ENCODE measurements around the gene PPM1B.
"Not testable (repeated sequence)": the region's sequence is repeated elsewhere in the genome, so short reads cannot be mapped to it uniquely, and the experiment has no call there.

Gene PPM1B

GRCh38 chr2:44168681-44169154 is at the start of gene PPM1B:
Gene PPM1B, plus strand, starts transcription at chr2:44168875. Its CDS starts 32,325 bp downstream, at chr2:44201200.
- Histone ChIP-seq H3K9ac (ENCODE audit: low read depth in 1 of 2, low read length in 2 of 2) (peak within 1 kb of the TSS; percentile 71 to 95), H3K4me1 (ENCODE audit: control insufficient read depth in 1 of 2, insufficient read depth in 2 of 2, low read length in 2 of 2) (peaks cover 15 to 18% of the 10 kb centered on the region in 2 donors), H3K36me3 (ENCODE audit: control insufficient read depth in 1 of 2, insufficient read depth in 2 of 2, low read length in 2 of 2) (no peaks in the 10 kb centered on the region), H3K27me3 (ENCODE audit: control insufficient read depth in 1 of 2, insufficient read depth in 2 of 2, low read length in 2 of 2) (no peaks in the 10 kb centered on the region), H3K9me3 (ENCODE audit: control insufficient read depth in 1 of 2, low read length in 2 of 2) (no peaks in the 10 kb centered on the region), H3K27ac (ENCODE audit: low read depth, low read length) (peak within 1 kb of the TSS; percentile 92), H3K4me3 (ENCODE audit: low read depth in 1 of 2, low read length in 2 of 2) (peak within 1 kb of the TSS; percentile 83 to 90)

GRCh38 chr2:44119878-44120277 is 48.8 kb upstream of the PPM1B start:
- H3K27ac ChIP-seq (ENCODE audit: low read depth, low read length): no peak overlapping the region
- no peaks in the 10 kb centered on the region for H3K4me1 ChIP-seq (ENCODE audit: control insufficient read depth in 1 of 2, insufficient read depth in 2 of 2, low read length in 2 of 2)
- no peak overlapping the region for H3K9ac ChIP-seq (ENCODE audit: low read depth in 1 of 2, low read length in 2 of 2)
- H3K27me3 ChIP-seq (ENCODE audit: control insufficient read depth in 1 of 2, insufficient read depth in 2 of 2, low read length in 2 of 2): peaks cover 0 to 3% of the 10 kb centered on the region in 2 donors
- no peaks in the 10 kb centered on the region for H3K36me3 ChIP-seq (ENCODE audit: control insufficient read depth in 1 of 2, insufficient read depth in 2 of 2, low read length in 2 of 2)
- H3K4me3 ChIP-seq (ENCODE audit: low read depth in 1 of 2, low read length in 2 of 2): no peak overlapping the region
- no peaks in the 10 kb centered on the region for H3K9me3 ChIP-seq (ENCODE audit: control insufficient read depth in 1 of 2, low read length in 2 of 2)

GRCh38 chr2:44120428-44120827 is 48.2 kb upstream of the PPM1B start:
- no peaks in the 10 kb centered on the region for H3K36me3 ChIP-seq (ENCODE audit: control insufficient read depth in 1 of 2, insufficient read depth in 2 of 2, low read length in 2 of 2)
- peaks cover 0 to 3% of the 10 kb centered on the region in 2 donors for H3K27me3 ChIP-seq (ENCODE audit: control insufficient read depth in 1 of 2, insufficient read depth in 2 of 2, low read length in 2 of 2)
- H3K9me3 ChIP-seq (ENCODE audit: control insufficient read depth in 1 of 2, low read length in 2 of 2): no peaks in the 10 kb centered on the region
- no peak overlapping the region for H3K9ac ChIP-seq (ENCODE audit: low read depth in 1 of 2, low read length in 2 of 2)
- H3K27ac ChIP-seq (ENCODE audit: low read depth, low read length): no peak overlapping the region
- no peaks in the 10 kb centered on the region for H3K4me1 ChIP-seq (ENCODE audit: control insufficient read depth in 1 of 2, insufficient read depth in 2 of 2, low read length in 2 of 2)
- H3K4me3 ChIP-seq (ENCODE audit: low read depth in 1 of 2, low read length in 2 of 2): no peak overlapping the region

GRCh38 chr2:44121899-44122298 is 46.8 kb upstream of the PPM1B start:
- H3K9ac ChIP-seq (ENCODE audit: low read depth in 1 of 2, low read length in 2 of 2): no peak overlapping the region
- H3K9me3 ChIP-seq (ENCODE audit: control insufficient read depth in 1 of 2, low read length in 2 of 2): no peaks in the 10 kb centered on the region
- no peak overlapping the region for H3K27ac ChIP-seq (ENCODE audit: low read depth, low read length)
- H3K4me1 ChIP-seq (ENCODE audit: control insufficient read depth in 1 of 2, insufficient read depth in 2 of 2, low read length in 2 of 2): no peaks in the 10 kb centered on the region
- H3K27me3 ChIP-seq (ENCODE audit: control insufficient read depth in 1 of 2, insufficient read depth in 2 of 2, low read length in 2 of 2): peaks cover 0 to 3% of the 10 kb centered on the region in 2 donors
- no peaks in the 10 kb centered on the region for H3K36me3 ChIP-seq (ENCODE audit: control insufficient read depth in 1 of 2, insufficient read depth in 2 of 2, low read length in 2 of 2)
- H3K4me3 ChIP-seq (ENCODE audit: low read depth in 1 of 2, low read length in 2 of 2): no peak overlapping the region

- Histone ChIP-seq H3K36me3 (ENCODE audit: control insufficient read depth in 1 of 2, insufficient read depth in 2 of 2, low read length in 2 of 2) (no peaks in the 10 kb centered on the region), H3K27me3 (ENCODE audit: control insufficient read depth in 1 of 2, insufficient read depth in 2 of 2, low read length in 2 of 2) (peaks cover 0 to 3% of the 10 kb centered on the region in 2 donors), H3K9ac (ENCODE audit: low read depth in 1 of 2, low read length in 2 of 2) (no peak overlapping the region), H3K4me1 (ENCODE audit: control insufficient read depth in 1 of 2, insufficient read depth in 2 of 2, low read length in 2 of 2) (no peaks in the 10 kb centered on the region), H3K9me3 (ENCODE audit: control insufficient read depth in 1 of 2, low read length in 2 of 2) (no peaks in the 10 kb centered on the region), H3K27ac (ENCODE audit: low read depth, low read length) (no peak overlapping the region), H3K4me3 (ENCODE audit: low read depth in 1 of 2, low read length in 2 of 2) (no peak overlapping the region)
Measured at GRCh38 chr2:44124500-44124899, 44.2 kb upstream of the PPM1B start.

GRCh38 chr2:44126106-44126797 is 42.4 kb upstream of the PPM1B start:
- no peak overlapping the region for H3K9ac ChIP-seq (ENCODE audit: low read depth in 1 of 2, low read length in 2 of 2)
- H3K27me3 ChIP-seq (ENCODE audit: control insufficient read depth in 1 of 2, insufficient read depth in 2 of 2, low read length in 2 of 2): peaks cover 0 to 3% of the 10 kb centered on the region in 2 donors
- no peak overlapping the region for H3K27ac ChIP-seq (ENCODE audit: low read depth, low read length)
- H3K4me3 ChIP-seq (ENCODE audit: low read depth in 1 of 2, low read length in 2 of 2): no peak overlapping the region
- H3K36me3 ChIP-seq (ENCODE audit: control insufficient read depth in 1 of 2, insufficient read depth in 2 of 2, low read length in 2 of 2): no peaks in the 10 kb centered on the region
- H3K4me1 ChIP-seq (ENCODE audit: control insufficient read depth in 1 of 2, insufficient read depth in 2 of 2, low read length in 2 of 2): no peaks in the 10 kb centered on the region
- no peaks in the 10 kb centered on the region for H3K9me3 ChIP-seq (ENCODE audit: control insufficient read depth in 1 of 2, low read length in 2 of 2)

- H3K9ac ChIP-seq (ENCODE audit: low read depth in 1 of 2, low read length in 2 of 2): no peak overlapping the region
- no peaks in the 10 kb centered on the region for H3K36me3 ChIP-seq (ENCODE audit: control insufficient read depth in 1 of 2, insufficient read depth in 2 of 2, low read length in 2 of 2)
- no peaks in the 10 kb centered on the region for H3K4me1 ChIP-seq (ENCODE audit: control insufficient read depth in 1 of 2, insufficient read depth in 2 of 2, low read length in 2 of 2)
- no peak overlapping the region for H3K4me3 ChIP-seq (ENCODE audit: low read depth in 1 of 2, low read length in 2 of 2)
- no peaks in the 10 kb centered on the region for H3K27me3 ChIP-seq (ENCODE audit: control insufficient read depth in 1 of 2, insufficient read depth in 2 of 2, low read length in 2 of 2)
- no peak overlapping the region for H3K27ac ChIP-seq (ENCODE audit: low read depth, low read length)
- no peaks in the 10 kb centered on the region for H3K9me3 ChIP-seq (ENCODE audit: control insufficient read depth in 1 of 2, low read length in 2 of 2)
Measured at GRCh38 chr2:44130441-44130840, 38.2 kb upstream of the PPM1B start.

- no peaks in the 10 kb centered on the region for H3K4me1 ChIP-seq (ENCODE audit: control insufficient read depth in 1 of 2, insufficient read depth in 2 of 2, low read length in 2 of 2)
- no peak overlapping the region for H3K9ac ChIP-seq (ENCODE audit: low read depth in 1 of 2, low read length in 2 of 2)
- H3K27me3 ChIP-seq (ENCODE audit: control insufficient read depth in 1 of 2, insufficient read depth in 2 of 2, low read length in 2 of 2): no peaks in the 10 kb centered on the region
- H3K9me3 ChIP-seq (ENCODE audit: control insufficient read depth in 1 of 2, low read length in 2 of 2): no peaks in the 10 kb centered on the region
- H3K36me3 ChIP-seq (ENCODE audit: control insufficient read depth in 1 of 2, insufficient read depth in 2 of 2, low read length in 2 of 2): no peaks in the 10 kb centered on the region
- H3K4me3 ChIP-seq (ENCODE audit: low read depth in 1 of 2, low read length in 2 of 2): no peak overlapping the region
- H3K27ac ChIP-seq (ENCODE audit: low read depth, low read length): no peak overlapping the region
Measured at GRCh38 chr2:44131177-44131576, 37.5 kb upstream of the PPM1B start.

- not testable (repeated sequence) for H3K4me1 ChIP-seq (ENCODE audit: control insufficient read depth in 1 of 2, insufficient read depth in 2 of 2, low read length in 2 of 2); H3K9ac ChIP-seq (ENCODE audit: low read depth in 1 of 2, low read length in 2 of 2); H3K4me3 ChIP-seq (ENCODE audit: low read depth in 1 of 2, low read length in 2 of 2); H3K27ac ChIP-seq (ENCODE audit: low read depth, low read length); H3K27me3 ChIP-seq (ENCODE audit: control insufficient read depth in 1 of 2, insufficient read depth in 2 of 2, low read length in 2 of 2); H3K36me3 ChIP-seq (ENCODE audit: control insufficient read depth in 1 of 2, insufficient read depth in 2 of 2, low read length in 2 of 2); H3K9me3 ChIP-seq (ENCODE audit: control insufficient read depth in 1 of 2, low read length in 2 of 2)
Measured at GRCh38 chr2:44133602-44134001, 35.1 kb upstream of the PPM1B start.

- H3K9ac ChIP-seq (ENCODE audit: low read depth in 1 of 2, low read length in 2 of 2): no peak overlapping the region
- no peaks in the 10 kb centered on the region for H3K36me3 ChIP-seq (ENCODE audit: control insufficient read depth in 1 of 2, insufficient read depth in 2 of 2, low read length in 2 of 2)
- peaks cover 0 to 2% of the 10 kb centered on the region in 2 donors for H3K27me3 ChIP-seq (ENCODE audit: control insufficient read depth in 1 of 2, insufficient read depth in 2 of 2, low read length in 2 of 2)
- no peak overlapping the region for H3K4me3 ChIP-seq (ENCODE audit: low read depth in 1 of 2, low read length in 2 of 2)
- no peaks in the 10 kb centered on the region for H3K4me1 ChIP-seq (ENCODE audit: control insufficient read depth in 1 of 2, insufficient read depth in 2 of 2, low read length in 2 of 2)
- no peaks in the 10 kb centered on the region for H3K9me3 ChIP-seq (ENCODE audit: control insufficient read depth in 1 of 2, low read length in 2 of 2)
- no peak overlapping the region for H3K27ac ChIP-seq (ENCODE audit: low read depth, low read length)
Measured at GRCh38 chr2:44134848-44135247, 33.8 kb upstream of the PPM1B start.

Measured in duodenal mucosa (tissue), 2 donors.